ENCODE results near the gene ELFN1. TPM values are rescaled to one million over a fixed set of nuclear protein-coding genes. Genes with fewer than 3 reads are reported as not detected.

The ELFN1 gene
- total RNA-seq, 1 experiment from 2014 or later, result 0.69 TPM

- no peaks in the 10 kb centered on the region for H3K9me2 ChIP-seq (replicated peaks; ENCODE audit: low read length)
- H3K4me3 ChIP-seq (ENCODE audit: low read length), result no peak overlapping the region
- no peak for ATAC-seq
- POLR2A ChIA-PET (ENCODE audit: unreplicated experiment), result interaction anchor here (0.6 kb wide), 1 partner anchor 36 kb away, joined by 3 read pairs; no protein-coding TSS in a partner anchor
- no peak overlapping the region for H2AFZ ChIP-seq (ENCODE audit: low read length)
- peaks cover 44% of the 10 kb centered on the region for H3K27me3 ChIP-seq (ENCODE audit: low read length)
- BruUV-seq (replicated peaks), result no TSS peak
- no peaks in the 10 kb centered on the region for H3K36me3 ChIP-seq (ENCODE audit: low read depth, low read length)
- no peaks in the 10 kb centered on the region for H3K9me3 ChIP-seq (ENCODE audit: low read length)
- no peak for TF ChIP-seq EZH2phosphoT487 (IDR thresholded peaks at IDR 0.05; ENCODE audit: borderline replicate concordance, low read length)
- no peak for TF ChIP-seq CTCF (conservative IDR thresholded peaks at IDR 0.05; ENCODE audit: low read depth, low read length)
- no peak for TF ChIP-seq EZH2 (IDR thresholded peaks at IDR 0.05; ENCODE audit: low read length, unreplicated experiment)
- no peak overlapping the region for H3K9ac ChIP-seq (ENCODE audit: low read length)
- CTCF ChIA-PET, result no interaction called here
- DNase-seq, result no peak
- no peak overlapping the region for H3K27ac ChIP-seq (ENCODE audit: low read length)
- intact Hi-C loops (cut with micrococcal nuclease), result no loop called here
- H3K4me2 ChIP-seq (ENCODE audit: low read length), result no peak overlapping the region
- no peaks in the 10 kb centered on the region for H3F3A ChIP-seq (ENCODE audit: low read length, unreplicated experiment)
- H3K4me1 ChIP-seq (ENCODE audit: insufficient read depth, low read length), result peaks cover 5% of the 10 kb centered on the region; the same call in 1 of the 2 replicates
- peaks cover 5% of the 10 kb centered on the region for H3K79me2 ChIP-seq (ENCODE audit: low read length)
- no peaks in the 10 kb centered on the region for H4K20me1 ChIP-seq (ENCODE audit: low read length)
Measured at GRCh38 chr7:1736484-1736817, 66.4 kb downstream of the ELFN1 start.

DNA sequence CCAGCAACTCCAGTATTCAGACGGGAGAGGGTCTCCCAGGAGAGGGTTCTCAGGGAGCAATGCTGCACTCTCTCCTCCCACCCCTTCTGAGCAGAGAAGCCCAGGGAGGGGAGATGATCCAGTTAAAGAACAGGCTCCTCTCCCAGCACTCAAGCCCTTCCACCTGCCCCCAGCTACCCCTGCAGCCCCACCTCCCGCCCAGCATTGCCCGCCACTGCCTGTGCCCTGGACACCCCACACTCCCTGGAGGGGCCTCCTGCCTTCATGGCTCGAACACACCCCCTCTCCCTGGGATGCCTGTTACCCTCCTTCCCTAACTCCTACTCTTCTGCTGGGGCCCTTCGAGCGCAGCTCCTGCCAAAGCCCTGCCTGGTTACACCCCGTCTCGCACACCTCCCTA is 66.8 kb downstream of the ELFN1 start:
- no peaks in the 10 kb centered on the region for H4K20me1 ChIP-seq (ENCODE audit: low read length)
- no TSS peak for BruUV-seq (replicated peaks)
- no peak overlapping the region for H3K9ac ChIP-seq (ENCODE audit: low read length)
- H3K27ac ChIP-seq (ENCODE audit: low read length), result no peak overlapping the region
- no peak overlapping the region for H3K4me3 ChIP-seq (ENCODE audit: low read length)
- H3K36me3 ChIP-seq (ENCODE audit: low read depth, low read length), result no peaks in the 10 kb centered on the region
- intact Hi-C loops (cut with micrococcal nuclease), result no loop called here
- H3K4me1 ChIP-seq (ENCODE audit: insufficient read depth, low read length), result peaks cover 8% of the 10 kb centered on the region; the same call in 1 of the 2 replicates
- H3K79me2 ChIP-seq (ENCODE audit: low read length), result peaks cover 9% of the 10 kb centered on the region
- ChIA-PET POLR2A (ENCODE audit: unreplicated experiment) (interaction anchor here (0.6 kb wide), 1 partner anchor 36 kb away, joined by 3 read pairs; no protein-coding TSS in a partner anchor), CTCF (interaction anchor here (0.5 kb wide), 1 partner anchor 161 kb away, joined by 3 read pairs; no protein-coding TSS in a partner anchor)
- no peak overlapping the region for H3K4me2 ChIP-seq (ENCODE audit: low read length)
- no peaks in the 10 kb centered on the region for H3K9me2 ChIP-seq (replicated peaks; ENCODE audit: low read length)
- no peaks in the 10 kb centered on the region for H3K9me3 ChIP-seq (ENCODE audit: low read length)
- DNase-seq (no peak), ATAC-seq (no peak)
- H3K27me3 ChIP-seq (ENCODE audit: low read length), result peaks cover 44% of the 10 kb centered on the region
- H2AFZ ChIP-seq (ENCODE audit: low read length), result no peak overlapping the region
- TF ChIP-seq EZH2phosphoT487 (IDR thresholded peaks at IDR 0.05; ENCODE audit: borderline replicate concordance, low read length) (no peak), EZH2 (IDR thresholded peaks at IDR 0.05; ENCODE audit: low read length, unreplicated experiment) (no peak), CTCF (conservative IDR thresholded peaks at IDR 0.05; ENCODE audit: low read depth, low read length) (no peak)
- no peaks in the 10 kb centered on the region for H3F3A ChIP-seq (ENCODE audit: low read length, unreplicated experiment)

DNA sequence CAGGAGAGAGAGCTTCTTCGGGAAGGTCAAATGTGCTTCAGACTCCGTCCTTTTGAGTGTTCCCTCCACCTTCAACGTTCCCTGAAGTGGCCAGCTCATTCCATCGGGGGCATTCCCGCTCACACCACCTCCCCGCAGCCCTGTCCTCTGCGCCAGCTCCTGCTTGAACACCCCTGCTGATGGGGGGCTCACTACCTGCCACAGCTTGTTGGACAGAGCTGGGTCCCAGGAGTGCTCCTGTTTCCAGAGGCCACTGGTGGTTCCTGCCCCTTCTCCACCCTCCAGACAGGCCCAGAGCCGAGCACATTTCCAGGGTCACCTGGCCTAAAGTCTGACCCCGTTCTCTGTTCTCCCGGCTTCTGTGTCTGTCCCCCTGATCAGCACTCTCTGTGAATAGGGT is 67.4 kb downstream of the ELFN1 start:
- Histone ChIP-seq H4K20me1 (ENCODE audit: low read length) (no peaks in the 10 kb centered on the region), H3K9me2 (replicated peaks; ENCODE audit: low read length) (no peaks in the 10 kb centered on the region), H3K79me2 (ENCODE audit: low read length) (peaks cover 13% of the 10 kb centered on the region), H3K36me3 (ENCODE audit: low read depth, low read length) (no peaks in the 10 kb centered on the region), H3K27me3 (ENCODE audit: low read length) (peaks cover 37% of the 10 kb centered on the region), H3K4me3 (ENCODE audit: low read length) (no peak overlapping the region), H3F3A (ENCODE audit: low read length, unreplicated experiment) (no peaks in the 10 kb centered on the region), H3K4me2 (ENCODE audit: low read length) (no peak overlapping the region), H3K4me1 (ENCODE audit: insufficient read depth, low read length) (peaks cover 10% of the 10 kb centered on the region), H3K9ac (ENCODE audit: low read length) (no peak overlapping the region), H2AFZ (ENCODE audit: low read length) (no peak overlapping the region), H3K27ac (ENCODE audit: low read length) (no peak overlapping the region), H3K9me3 (ENCODE audit: low read length) (no peaks in the 10 kb centered on the region)
- POLR2A ChIA-PET (ENCODE audit: unreplicated experiment), result no interaction called here
- TF ChIP-seq EZH2 (IDR thresholded peaks at IDR 0.05; ENCODE audit: low read length, unreplicated experiment) (no peak), EZH2phosphoT487 (IDR thresholded peaks at IDR 0.05; ENCODE audit: borderline replicate concordance, low read length) (no peak), CTCF (conservative IDR thresholded peaks at IDR 0.05; ENCODE audit: low read depth, low read length) (no peak)
- BruUV-seq (replicated peaks), result no TSS peak
- CTCF ChIA-PET, result interaction anchor here (0.5 kb wide), 1 partner anchor 161 kb away, joined by 3 read pairs; no protein-coding TSS in a partner anchor
- intact Hi-C loops (cut with micrococcal nuclease), result no loop called here
- DNase-seq (no peak), ATAC-seq (no peak)
